Testis (tissue), 3 donors: ENCODE measurements around the gene ZXDC. TPM values are rescaled to one million over a fixed set of nuclear protein-coding genes. Genes with fewer than 3 reads are reported as not detected.

Experiments used
- DNase-seq: peaks from one replicate; pipeline ENCODE4 v3.0.0-alpha.2; 2019
- H3K27ac ChIP-seq, 2 donors: fragments of 200-600 bp; sonication (generic); one replicate each; pipeline ENCODE4 v1.5.1; 2019
- H3K27me3 ChIP-seq: fragments of 200-600 bp; sonication (generic); one replicate; pipeline ENCODE4 v1.5.1; 2019
- H3K36me3 ChIP-seq: fragments of 200-600 bp; sonication (generic); one replicate; pipeline ENCODE4 v1.5.1; 2017; ENCODE audit warnings: low read depth; ENCODE audit errors: missing control alignments
- H3K4me1 ChIP-seq: fragments of 200-600 bp; sonication (generic); one replicate; pipeline ENCODE4 v1.5.1; 2019
- H3K4me3 ChIP-seq, 2 donors: fragments of 200-600 bp; sonication (generic); one replicate each; pipeline ENCODE4 v1.5.1; 2017 to 2019
- H3K9me3 ChIP-seq: fragments of 200-600 bp; sonication (generic); one replicate; pipeline ENCODE4 v1.5.1; 2017
- CTCF ChIP-seq, 3 experiments: fragments of 450-650 bp in 2 of 3; fragments of 200-600 bp in 1 of 3; sonication (generic) in 1 of 3; IDR thresholded peaks; one replicate each; pipeline ENCODE4 v1.5.1; 2016 to 2019; ENCODE audit warnings: antibody characterized with exemption in 3 of 3, mild to moderate bottlenecking in 2 of 3, moderate library complexity in 1 of 3
- POLR2A ChIP-seq: fragments of 450-650 bp; IDR thresholded peaks from one replicate; pipeline ENCODE4 v1.6.1; 2017; ENCODE audit warnings: antibody characterized with exemption, mild to moderate bottlenecking, moderate library complexity
- WGBS, 2 donors: methylation state at CpG; one replicate each; pipeline ENCODE4 v1.1.5; 2018; 5-methylcytosine and 5-hydroxymethylcytosine counted together
- intact Hi-C: fragments of 100-400 bp; cut with DNase I; formaldehyde crosslinking; loops from one replicate; pipeline ENCODE4 v1.15.1; 2023; ENCODE audit warnings: low total_unique reads
- polyA plus RNA-seq: library from polyadenylated mRNA; stranded (reverse); fragments of 350-450 nt; fragmentation: Illumina TruSeq; extraction: RNeasy Lipid Tissue Mini Kit (QIAGEN cat#74804); gene quantifications from one replicate; pipeline ENCODE4 v1.2.3, GENCODE V29; 2014; ENCODE audit warnings: low read depth, low replicate concordance; ENCODE audit not compliant: insufficient read depth
- total RNA-seq, 2 donors: library from RNA; depleted of rRNA; stranded (reverse); fragments of >200 nt; gene quantifications; one replicate each; pipeline ENCODE4 v1.2.3, GENCODE V29; 2016

The ZXDC gene
- total and polyA plus RNA-seq, 3 donors from 2014 or later, result 25.6 to 80.3 (median 78.9) TPM

DNA sequence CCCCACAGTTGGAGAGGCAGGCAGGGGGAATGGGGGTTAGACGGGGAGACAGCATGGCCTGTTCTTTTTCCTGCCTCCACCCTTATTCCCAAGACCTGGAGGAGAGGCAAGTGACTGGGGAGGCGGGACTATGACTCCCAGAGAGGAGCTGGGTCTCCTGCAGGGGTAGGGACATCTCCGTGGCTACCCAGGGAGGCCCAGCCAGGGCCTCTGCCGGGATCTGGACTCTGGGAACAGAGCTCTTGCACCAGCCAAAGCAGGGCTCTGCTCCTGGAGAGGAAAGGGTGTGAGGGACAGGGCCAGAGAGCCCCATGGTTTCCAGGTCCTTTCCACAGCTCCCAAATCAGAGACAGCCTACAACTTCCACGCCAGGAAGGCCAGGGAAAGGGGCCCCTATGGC lies 58.2 kb downstream of the ZXDC start:
- H3K27me3 ChIP-seq, result no peaks in the 10 kb centered on the region
- no peak for DNase-seq
- 46 to 59% methylated on average over 5 of the region's 5 CpGs for WGBS, 2 donors
- no peaks in the 10 kb centered on the region for H3K4me1 ChIP-seq
- H3K9me3 ChIP-seq, result no peaks in the 10 kb centered on the region
- no peak overlapping the region for H3K27ac ChIP-seq
- H3K4me3 ChIP-seq, result no peak overlapping the region
- no peak for TF ChIP-seq POLR2A
- no peak for TF ChIP-seq CTCF (IDR thresholded peaks at IDR 0.05)
- intact Hi-C loops, result no loop called here
- no peaks in the 10 kb centered on the region for H3K36me3 ChIP-seq

DNA sequence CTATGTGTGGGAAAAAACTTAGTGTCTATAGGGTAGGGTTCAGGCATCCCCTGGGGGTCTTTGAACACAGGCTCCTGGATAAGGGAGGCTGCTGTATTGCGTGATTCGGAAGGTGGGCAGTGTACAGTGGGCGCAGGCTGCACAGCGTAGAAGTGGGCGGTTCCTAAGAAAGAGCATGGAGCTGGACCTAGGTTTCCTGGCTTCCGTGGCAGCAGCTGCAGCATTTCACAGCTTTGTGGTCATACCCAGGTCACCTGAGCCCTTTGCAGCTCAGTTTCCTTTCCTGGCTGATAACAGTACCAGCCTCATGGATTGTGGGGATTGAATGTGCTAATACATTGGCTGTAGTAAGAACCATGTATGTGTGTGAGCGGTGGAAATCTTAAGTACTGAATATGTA lies 58.7 kb downstream of the ZXDC start:
- Histone ChIP-seq H3K27ac (no peak overlapping the region), H3K4me3 (no peak overlapping the region), H3K27me3 (no peaks in the 10 kb centered on the region), H3K9me3 (no peaks in the 10 kb centered on the region), H3K4me1 (no peaks in the 10 kb centered on the region), H3K36me3 (no peaks in the 10 kb centered on the region)
- intact Hi-C loops, result no loop called here
- whole genome bisulfite sequencing, 2 donors, result 79 to 86% methylated on average over 6 to 7 of the region's 7 CpGs
- DNase-seq, result no peak
- TF ChIP-seq CTCF (IDR thresholded peaks at IDR 0.05) (no peak), POLR2A (no peak)

DNA sequence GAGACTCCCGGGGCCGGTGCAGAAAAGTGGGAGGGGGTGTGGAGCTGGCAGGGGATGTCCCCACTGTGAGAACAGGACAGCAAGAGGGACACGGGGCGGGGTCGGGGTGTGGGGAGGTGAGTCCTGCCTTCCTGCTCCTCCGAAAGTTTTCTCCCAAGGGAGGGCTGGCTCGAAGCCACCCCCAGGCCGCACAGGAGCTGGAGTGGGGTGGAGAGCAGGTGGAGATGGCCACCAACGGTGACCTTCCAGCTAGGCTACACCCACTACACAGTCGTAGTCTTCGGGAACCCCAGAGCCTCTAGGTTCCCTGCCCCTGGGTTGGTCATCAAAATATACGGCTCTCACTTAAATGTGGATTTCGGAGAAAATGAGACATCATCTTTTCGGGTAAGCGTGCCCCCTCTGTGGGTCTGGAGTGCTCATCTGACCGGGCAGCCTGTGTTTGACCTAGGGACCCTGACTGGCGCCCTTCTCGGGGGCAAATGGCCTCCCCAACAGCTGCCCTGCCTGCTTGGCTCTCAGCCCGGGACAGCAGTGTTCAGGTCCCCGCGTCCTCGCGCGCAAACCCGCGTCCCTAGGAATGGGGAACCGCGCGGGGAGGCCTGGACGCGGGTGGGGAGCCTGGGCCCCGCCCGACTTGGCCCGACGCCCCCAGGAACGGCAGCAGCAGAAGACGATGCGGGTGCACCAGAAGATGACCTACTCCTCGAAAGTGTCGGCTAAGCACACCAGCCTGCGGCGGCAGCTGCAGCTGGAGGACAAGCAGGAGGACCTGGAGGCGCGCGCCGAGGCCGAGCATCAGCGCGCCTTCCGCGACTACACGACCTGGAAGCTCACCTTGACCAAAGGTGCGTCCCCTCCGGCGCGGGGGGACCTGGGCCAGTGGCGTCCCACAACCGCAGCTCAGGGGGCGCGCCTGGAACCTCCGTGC lies 59.8 kb downstream of the ZXDC start:
- intact Hi-C loops, result no loop called here
- WGBS, 2 donors, result 46 to 48% methylated on average over 18 to 61 of the region's 61 CpGs
- no peaks in the 10 kb centered on the region for H3K27me3 ChIP-seq
- no peaks in the 10 kb centered on the region for H3K36me3 ChIP-seq
- TF ChIP-seq POLR2A, result no peak
- TF ChIP-seq CTCF (IDR thresholded peaks at IDR 0.05), result no peak
- no peaks in the 10 kb centered on the region for H3K9me3 ChIP-seq
- no peak for DNase-seq
- H3K4me3 ChIP-seq, result peak overlapping the region in 1 of 2 donors; percentile 15
- no peaks in the 10 kb centered on the region for H3K4me1 ChIP-seq
- no peak overlapping the region for H3K27ac ChIP-seq

- H3K4me1 ChIP-seq, result no peaks in the 10 kb centered on the region
- no peaks in the 10 kb centered on the region for H3K9me3 ChIP-seq
- no peak overlapping the region for H3K27ac ChIP-seq
- H3K36me3 ChIP-seq, result no peaks in the 10 kb centered on the region
- no peak overlapping the region for H3K4me3 ChIP-seq
- WGBS, 2 donors, result 87 to 89% methylated on average over 12 of the region's 12 CpGs
- no peak for TF ChIP-seq POLR2A
- TF ChIP-seq CTCF (IDR thresholded peaks at IDR 0.05), result no peak
- no peak for DNase-seq
- intact Hi-C loops, result no loop called here
- no peaks in the 10 kb centered on the region for H3K27me3 ChIP-seq
Measured at GRCh38 chr3:126414961-126415660, 60.6 kb downstream of the ZXDC start.
